OCI-LY1 (cell line): ENCODE results near the gene CYP26A1.
A peak's percentile ranks its signal among the peaks of the same experiment; 100 is the strongest.

ENCODE experiments used
- H2AFZ ChIP-seq: fragments of 200-600 bp; sonication (generic), shearing (Covaris generic); 2 replicates; pipeline ENCODE4 v1.6.0; 2014; ENCODE audit warnings: antibody characterized with exemption, mild to moderate bottlenecking, low read length
- H3F3A ChIP-seq: fragments of 200-600 bp; sonication (generic), shearing (Covaris generic); 2 replicates; pipeline ENCODE4 v1.6.0; 2014; ENCODE audit warnings: mild to moderate bottlenecking, antibody characterized with exemption, low read length, moderate library complexity; ENCODE audit not compliant: insufficient read depth
- H3K27ac ChIP-seq: fragments of 200-600 bp; sonication (generic); 2 replicates; pipeline ENCODE4 v1.5.1; 2014; ENCODE audit warnings: low read length, mixed run types, mild to moderate bottlenecking, low read depth; ENCODE audit not compliant: poor library complexity, severe bottlenecking
- H3K27me3 ChIP-seq: fragments of 200-600 bp; sonication (generic); 2 replicates; pipeline ENCODE4 v1.6.0; 2014; ENCODE audit warnings: antibody characterized with exemption, mild to moderate bottlenecking, low read length, moderate library complexity; ENCODE audit not compliant: insufficient read depth
- H3K36me3 ChIP-seq: fragments of 200-600 bp; sonication (generic); 2 replicates; pipeline ENCODE4 v1.6.1; 2014; ENCODE audit warnings: mild to moderate bottlenecking, antibody characterized with exemption, low read length, moderate library complexity, mixed read lengths; ENCODE audit not compliant: insufficient read depth
- H3K4me1 ChIP-seq: fragments of 200-600 bp; sonication (generic); 2 replicates; pipeline ENCODE4 v1.5.1; 2014; ENCODE audit warnings: mild to moderate bottlenecking, low read length, moderate library complexity; ENCODE audit not compliant: insufficient read depth, severe bottlenecking
- H3K4me2 ChIP-seq: fragments of 200-600 bp; sonication (generic), shearing (Covaris generic); 2 replicates; pipeline ENCODE4 v1.6.1; 2014; ENCODE audit warnings: low read length
- H3K4me3 ChIP-seq: fragments of 200-600 bp; sonication (generic); 2 replicates; pipeline ENCODE4 v1.5.1; 2014; ENCODE audit warnings: low read length, low read depth, mild to moderate bottlenecking, mixed read lengths; ENCODE audit not compliant: poor library complexity, severe bottlenecking
- H3K79me2 ChIP-seq: fragments of 200-600 bp; shearing (Covaris generic); 2 replicates; pipeline ENCODE4 v1.6.1; 2016; ENCODE audit warnings: mixed run types, low read length, mixed read lengths; ENCODE audit not compliant: insufficient read depth
- H3K9ac ChIP-seq: fragments of 200-600 bp; sonication (generic), shearing (Covaris generic); 2 replicates; pipeline ENCODE4 v1.6.1; 2014; ENCODE audit warnings: mild to moderate bottlenecking, low read length, mixed read lengths
- H3K9me2 ChIP-seq: fragments of 200-600 bp; sonication (generic), shearing (Covaris generic); 2 replicates; pipeline ENCODE4 v1.6.1; 2014; ENCODE audit warnings: low read depth, mild to moderate bottlenecking, low read length, mixed read lengths
- H3K9me3 ChIP-seq: fragments of 200-600 bp; shearing (Covaris generic); 2 replicates; pipeline ENCODE4 v1.6.1; 2014; ENCODE audit warnings: low read length, mixed read lengths
- H4K20me1 ChIP-seq: fragments of 200-600 bp; sonication (generic), shearing (Covaris generic); 2 replicates; pipeline ENCODE4 v1.6.0; 2016; ENCODE audit warnings: mild to moderate bottlenecking, low read length; ENCODE audit not compliant: insufficient read depth
- CTCF ChIP-seq: fragments of 200-600 bp; sonication (generic), shearing (Covaris generic); IDR thresholded peaks from 2 replicates; pipeline ENCODE4 v1.5.1; 2017; ENCODE audit warnings: mild to moderate bottlenecking, antibody characterized with exemption, low read length, moderate library complexity, mixed read lengths
- EZH2 ChIP-seq: fragments of 200-600 bp; sonication (generic), shearing (Covaris generic); IDR thresholded peaks from 2 replicates; pipeline ENCODE4 v1.8.0; 2017; ENCODE audit warnings: borderline replicate concordance, mixed run types, mild to moderate bottlenecking, antibody characterized with exemption, low read length, moderate library complexity, mixed read lengths

CYP26A1 gene

DNA sequence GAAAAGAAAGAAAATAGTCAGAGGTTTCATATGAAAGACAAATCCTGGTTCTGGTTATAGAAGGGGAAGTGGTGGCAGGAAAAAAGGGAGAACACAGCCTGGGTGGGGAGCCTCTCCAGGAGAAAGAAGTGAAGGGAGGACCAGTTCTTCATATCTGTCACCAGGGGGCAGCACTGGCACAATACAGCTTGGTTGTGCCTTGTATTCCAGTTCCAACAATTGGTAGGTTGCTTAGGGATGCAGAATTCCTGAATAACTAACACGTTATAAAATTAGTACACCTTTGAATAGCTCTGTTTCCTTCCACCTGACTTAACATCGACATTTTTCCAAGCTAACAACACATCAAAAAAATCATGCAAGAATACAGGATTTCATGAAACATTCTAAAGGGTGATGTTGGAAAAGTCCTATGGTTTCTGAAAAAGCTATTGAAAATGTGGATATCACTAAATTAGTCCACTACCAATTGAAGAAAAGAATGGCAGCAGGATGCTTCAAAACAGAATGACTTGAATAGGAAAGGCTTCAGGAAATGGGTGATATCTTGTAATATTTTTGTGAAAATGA, 52.9 kb downstream of the CYP26A1 start:
- Histone ChIP-seq H3K4me3 (no peak overlapping the region), H3K9me3 (no peaks in the 10 kb centered on the region), H4K20me1 (no peaks in the 10 kb centered on the region), H3K9ac (no peak overlapping the region), H3K79me2 (no peaks in the 10 kb centered on the region), H3K27ac (no peak overlapping the region), H3K9me2 (no peaks in the 10 kb centered on the region), H3K4me1 (no peaks in the 10 kb centered on the region), H3K36me3 (no peaks in the 10 kb centered on the region), H3K4me2 (no peak overlapping the region), H3F3A (no peaks in the 10 kb centered on the region), H2AFZ (no peak overlapping the region), H3K27me3 (no peaks in the 10 kb centered on the region)
- no peak for TF ChIP-seq EZH2
- peak; percentile 11; the same call in 1 of the 2 replicates for TF ChIP-seq CTCF
